Measurements from ENCODE around the gene BTK. TPM values are rescaled to one million over a fixed set of nuclear protein-coding genes. Genes with fewer than 3 reads are reported as not detected.

Gene BTK
- total RNA-seq, 4 donors from 2014 or later: 0.15 to 4.2 (median 0.83) TPM

DNA sequence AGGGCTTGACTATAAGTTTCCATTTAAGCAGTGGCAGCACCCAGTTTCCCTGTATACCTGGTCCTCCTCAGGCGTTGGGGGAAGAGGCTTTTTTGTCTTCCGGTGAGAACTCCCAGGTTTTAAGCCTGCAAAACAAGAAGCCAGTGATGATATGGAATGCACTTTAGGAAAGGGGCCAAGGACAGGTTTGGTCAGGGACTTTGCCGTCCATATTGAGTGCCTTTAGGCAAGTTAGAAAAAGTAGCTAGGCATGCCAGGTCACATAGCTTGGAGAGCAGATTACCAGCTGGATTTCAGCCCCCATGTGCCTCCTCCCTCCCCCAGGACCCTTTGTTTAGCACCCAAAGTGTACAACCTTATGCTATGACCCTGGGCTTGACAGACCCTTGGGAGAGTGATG, 23.9 kb downstream of the BTK start:
- Histone ChIP-seq H3K27me3 (no peaks in the 10 kb centered on the region), H3K36me3 (no peaks in the 10 kb centered on the region), H3K4me3 (no peak overlapping the region), H3K27ac (no peak overlapping the region), H3K4me1 (peaks cover 0 to 6% (median 0%) of the 10 kb centered on the region in 3 donors), H3K9me3 (no peaks in the 10 kb centered on the region)
- WGBS, 2 donors: 30 to 43% methylated on average over 2 to 3 of the region's 3 CpGs
- intact Hi-C loops (cut with DNase I): no loop called here
- TF ChIP-seq POLR2A (IDR thresholded peaks at IDR 0.05): no peak
- TF ChIP-seq, protein P1, sequence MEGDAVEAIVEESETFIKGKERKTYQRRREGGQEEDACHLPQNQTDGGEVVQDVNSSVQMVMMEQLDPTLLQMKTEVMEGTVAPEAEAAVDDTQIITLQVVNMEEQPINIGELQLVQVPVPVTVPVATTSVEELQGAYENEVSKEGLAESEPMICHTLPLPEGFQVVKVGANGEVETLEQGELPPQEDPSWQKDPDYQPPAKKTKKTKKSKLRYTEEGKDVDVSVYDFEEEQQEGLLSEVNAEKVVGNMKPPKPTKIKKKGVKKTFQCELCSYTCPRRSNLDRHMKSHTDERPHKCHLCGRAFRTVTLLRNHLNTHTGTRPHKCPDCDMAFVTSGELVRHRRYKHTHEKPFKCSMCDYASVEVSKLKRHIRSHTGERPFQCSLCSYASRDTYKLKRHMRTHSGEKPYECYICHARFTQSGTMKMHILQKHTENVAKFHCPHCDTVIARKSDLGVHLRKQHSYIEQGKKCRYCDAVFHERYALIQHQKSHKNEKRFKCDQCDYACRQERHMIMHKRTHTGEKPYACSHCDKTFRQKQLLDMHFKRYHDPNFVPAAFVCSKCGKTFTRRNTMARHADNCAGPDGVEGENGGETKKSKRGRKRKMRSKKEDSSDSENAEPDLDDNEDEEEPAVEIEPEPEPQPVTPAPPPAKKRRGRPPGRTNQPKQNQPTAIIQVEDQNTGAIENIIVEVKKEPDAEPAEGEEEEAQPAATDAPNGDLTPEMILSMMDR (IDR thresholded peaks at IDR 0.05): no peak
- DNase-seq: no peak

DNA sequence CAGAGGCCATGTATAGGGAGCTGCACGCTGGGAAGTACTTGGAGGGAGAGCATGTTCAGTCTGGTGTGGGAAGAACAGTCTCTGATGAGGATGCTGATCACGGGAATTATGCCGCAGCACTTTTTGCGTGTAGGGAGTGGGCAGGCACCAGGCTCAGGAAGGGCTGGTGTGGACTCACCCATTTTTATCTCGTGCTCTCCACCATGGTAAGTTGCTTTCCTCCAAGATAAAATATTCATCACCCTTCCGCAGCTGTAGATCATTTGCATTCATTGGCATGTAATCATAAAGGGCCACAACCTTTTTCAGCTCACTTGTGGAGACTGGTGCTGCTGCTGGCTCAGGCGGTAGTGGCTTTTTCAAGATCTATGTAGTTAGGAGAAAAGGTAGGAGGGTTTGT, 25.6 kb downstream of the BTK start:
- WGBS, 2 donors: 77 to 89% methylated on average over 5 to 7 of the region's 7 CpGs
- TF ChIP-seq, protein P1 (IDR thresholded peaks at IDR 0.05): no peak
- no peak for TF ChIP-seq POLR2A (IDR thresholded peaks at IDR 0.05)
- Histone ChIP-seq H3K4me1 (peaks cover 0 to 6% (median 0%) of the 10 kb centered on the region in 3 donors), H3K4me3 (no peak overlapping the region), H3K27me3 (no peaks in the 10 kb centered on the region), H3K36me3 (no peaks in the 10 kb centered on the region), H3K27ac (no peak overlapping the region), H3K9me3 (no peaks in the 10 kb centered on the region)
- DNase-seq: no peak
- intact Hi-C loops (cut with DNase I): no loop called here

DNA sequence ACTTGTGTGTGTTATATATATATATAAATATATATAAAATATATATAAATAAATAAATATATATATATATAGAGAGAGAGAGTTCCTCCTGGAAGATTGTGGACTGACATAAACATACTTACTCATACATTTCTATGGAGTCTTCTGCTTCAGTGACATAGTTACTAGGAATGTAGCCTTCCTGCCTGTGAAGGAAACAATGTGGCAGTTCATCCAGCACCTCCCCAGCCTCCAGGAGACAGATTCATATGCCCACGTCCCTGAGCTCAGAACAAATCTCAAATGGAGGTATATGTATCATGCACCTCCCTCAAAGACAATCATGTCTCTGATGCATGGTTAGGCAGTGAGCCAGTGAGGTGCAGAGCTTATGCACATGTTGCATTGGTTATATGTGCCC, 26.0 kb downstream of the BTK start:
- intact Hi-C loops (cut with DNase I): no loop called here

DNA sequence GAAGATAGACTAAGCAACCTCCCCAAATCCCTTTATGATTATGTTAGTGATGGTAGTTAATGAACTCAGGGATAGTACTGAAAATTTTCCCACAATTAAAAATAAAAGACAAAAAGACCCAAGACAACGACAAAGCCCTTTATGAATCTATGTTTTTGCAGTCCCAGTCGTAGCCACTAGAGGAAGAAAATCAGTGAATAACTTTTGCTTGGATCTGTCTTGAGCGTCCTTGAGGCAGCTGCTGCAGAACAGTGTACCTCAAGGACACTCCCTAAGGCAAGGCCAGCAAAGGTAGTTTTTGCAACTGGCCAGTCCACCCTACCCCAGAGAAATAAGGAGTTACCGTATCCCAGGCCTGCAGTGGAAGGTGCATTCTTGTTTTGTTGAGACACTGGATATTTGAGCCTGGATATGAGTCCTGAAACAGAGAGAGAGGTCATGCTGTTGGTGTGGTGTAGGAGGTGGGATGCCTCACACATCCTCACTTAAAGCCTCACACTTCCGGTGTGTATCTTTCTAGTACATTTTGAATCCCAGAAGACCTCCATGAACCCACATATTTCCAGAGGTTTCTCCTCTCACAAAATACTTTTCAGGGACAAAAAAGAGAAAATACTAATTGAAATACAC, 28.7 kb downstream of the BTK start:
- intact Hi-C loops (cut with DNase I): no loop called here
- Histone ChIP-seq H3K27ac (no peak overlapping the region), H3K27me3 (no peaks in the 10 kb centered on the region), H3K9me3 (no peaks in the 10 kb centered on the region), H3K4me1 (peaks cover 0 to 3% (median 0%) of the 10 kb centered on the region in 3 donors), H3K36me3 (no peaks in the 10 kb centered on the region), H3K4me3 (no peak overlapping the region)
- no peak for DNase-seq
- no peak for TF ChIP-seq POLR2A (IDR thresholded peaks at IDR 0.05)
- TF ChIP-seq, protein P1 (IDR thresholded peaks at IDR 0.05): peak in 1 of 6 experiments; percentile 18
- 58 to 86% methylated on average over 2 to 5 of the region's 5 CpGs for WGBS, 2 donors

More for the DNA sequence above, 26.0 kb downstream of the BTK start:
- Histone ChIP-seq H3K4me1 (peaks cover 0 to 6% (median 0%) of the 10 kb centered on the region in 3 donors), H3K36me3 (no peaks in the 10 kb centered on the region), H3K27me3 (no peaks in the 10 kb centered on the region), H3K27ac (no peak overlapping the region), H3K4me3 (no peak overlapping the region), H3K9me3 (no peaks in the 10 kb centered on the region)
- TF ChIP-seq POLR2A (IDR thresholded peaks at IDR 0.05): no peak
- TF ChIP-seq, protein P1 (IDR thresholded peaks at IDR 0.05): no peak
- WGBS, 2 donors: 33 to 40% methylated on average over 1 of the region's 1 CpG
- no peak for DNase-seq

DNA sequence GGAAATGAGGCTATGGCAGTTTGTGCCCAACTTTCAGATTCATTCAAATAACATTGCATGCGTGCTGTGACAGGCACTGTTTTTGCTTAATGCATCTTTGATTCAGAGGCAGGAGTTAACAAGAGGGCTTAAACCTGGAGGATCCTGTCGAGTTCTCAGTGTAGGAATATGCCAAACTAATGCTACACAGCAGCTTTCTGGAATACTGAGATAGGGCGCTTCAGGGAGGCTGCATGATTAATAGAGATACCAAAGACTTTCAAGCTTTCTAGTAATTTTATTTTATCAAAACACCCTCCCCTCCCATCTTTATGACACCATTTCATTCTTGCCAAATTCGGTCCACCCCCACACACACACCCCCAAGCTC, 36.8 kb downstream of the BTK start:
- Histone ChIP-seq H3K4me1 (peaks cover 0 to 29% (median 0%) of the 10 kb centered on the region in 3 donors), H3K27ac (peak overlapping the region in 3 of 4 donors; percentile 85 to 93 (median 91)), H3K27me3 (no peaks in the 10 kb centered on the region), H3K4me3 (peak overlapping the region; percentile 56 to 81 (median 64)), H3K9me3 (no peaks in the 10 kb centered on the region), H3K36me3 (peaks cover 0 to 15% (median 0%) of the 10 kb centered on the region in 3 donors)
- WGBS, 2 donors: 21 to 25% methylated on average over 3 of the region's 4 CpGs
- DNase-seq: no peak
- TF ChIP-seq, protein P1 (IDR thresholded peaks at IDR 0.05): no peak
- no peak for TF ChIP-seq POLR2A (IDR thresholded peaks at IDR 0.05)
- intact Hi-C loops (cut with DNase I): no loop called here
